Breast epithelium (tissue), 3 donors: Measurements from ENCODE around the gene ZNF48.

Source experiments
- POLR2A ChIP-seq: fragments of 450-650 bp; IDR thresholded peaks from one replicate; pipeline ENCODE4 v1.6.1; 2016; ENCODE audit warnings: antibody characterized with exemption, mild to moderate bottlenecking, moderate library complexity
- POLR2AphosphoS5 ChIP-seq, 3 donors: sonication (generic); formaldehyde crosslinking; IDR thresholded peaks; one replicate each; pipeline ENCODE4 v1.6.1; 2017; ENCODE audit warnings: antibody characterized with exemption in 3 of 3
- TF ChIP-seq, protein P1 (sequence below), 3 donors: fragments of 450-650 bp; IDR thresholded peaks; one replicate each; pipeline ENCODE4 v1.5.1; 2016 to 2017; ENCODE audit warnings: antibody characterized with exemption in 3 of 3, mild to moderate bottlenecking in 3 of 3, moderate library complexity in 3 of 3

DNA sequence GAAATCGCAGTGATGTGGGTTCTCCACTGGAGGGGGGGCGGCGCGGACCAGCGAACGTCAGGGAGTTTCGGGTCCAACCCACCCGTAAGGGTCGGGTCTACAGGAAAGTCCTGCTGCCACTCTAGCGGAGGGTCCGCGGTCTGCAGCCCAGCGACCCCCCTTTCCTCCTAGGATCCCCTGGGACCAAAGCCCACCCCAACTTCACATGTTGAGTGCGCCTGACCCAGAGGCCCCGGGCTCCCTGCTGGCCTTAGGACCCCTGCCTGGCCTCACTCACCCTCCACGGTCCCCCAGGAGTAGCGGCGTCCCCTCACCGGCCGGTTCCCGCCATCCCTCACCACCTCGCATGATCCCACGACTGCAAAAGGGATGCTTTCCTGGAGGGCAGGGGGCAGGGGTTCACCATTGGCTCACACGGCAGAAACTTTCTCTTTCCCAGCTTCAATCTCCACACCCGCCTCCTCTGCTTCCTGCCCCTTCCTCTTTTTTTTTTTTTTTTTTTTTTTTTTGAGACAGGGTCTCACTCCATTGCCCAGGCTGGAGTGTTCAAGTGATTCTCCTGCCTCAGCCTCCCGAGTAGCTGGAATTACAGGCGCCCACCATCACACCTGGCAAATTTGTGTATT is 15.9 kb upstream of the ZNF48 start:
- TF ChIP-seq POLR2AphosphoS5 (IDR thresholded peaks at IDR 0.05), result no peak
- TF ChIP-seq, protein P1, sequence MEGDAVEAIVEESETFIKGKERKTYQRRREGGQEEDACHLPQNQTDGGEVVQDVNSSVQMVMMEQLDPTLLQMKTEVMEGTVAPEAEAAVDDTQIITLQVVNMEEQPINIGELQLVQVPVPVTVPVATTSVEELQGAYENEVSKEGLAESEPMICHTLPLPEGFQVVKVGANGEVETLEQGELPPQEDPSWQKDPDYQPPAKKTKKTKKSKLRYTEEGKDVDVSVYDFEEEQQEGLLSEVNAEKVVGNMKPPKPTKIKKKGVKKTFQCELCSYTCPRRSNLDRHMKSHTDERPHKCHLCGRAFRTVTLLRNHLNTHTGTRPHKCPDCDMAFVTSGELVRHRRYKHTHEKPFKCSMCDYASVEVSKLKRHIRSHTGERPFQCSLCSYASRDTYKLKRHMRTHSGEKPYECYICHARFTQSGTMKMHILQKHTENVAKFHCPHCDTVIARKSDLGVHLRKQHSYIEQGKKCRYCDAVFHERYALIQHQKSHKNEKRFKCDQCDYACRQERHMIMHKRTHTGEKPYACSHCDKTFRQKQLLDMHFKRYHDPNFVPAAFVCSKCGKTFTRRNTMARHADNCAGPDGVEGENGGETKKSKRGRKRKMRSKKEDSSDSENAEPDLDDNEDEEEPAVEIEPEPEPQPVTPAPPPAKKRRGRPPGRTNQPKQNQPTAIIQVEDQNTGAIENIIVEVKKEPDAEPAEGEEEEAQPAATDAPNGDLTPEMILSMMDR (IDR thresholded peaks at IDR 0.05), result peak in 1 of 3 donors; percentile 22
- no peak for TF ChIP-seq POLR2A
